Ectodermal cell (in vitro differentiated cells): Measurements from ENCODE around the gene SPRR1A. TPM values are rescaled to one million over a fixed set of nuclear protein-coding genes. Genes with fewer than 3 reads are reported as not detected.

ENCODE experiments used
- H3K27ac ChIP-seq: 2 replicates; pipeline ENCODE4 v1.7.0; 2013; ENCODE audit warnings: mild to moderate bottlenecking, low read depth, low read length; ENCODE audit not compliant: insufficient read depth, poor library complexity, severe bottlenecking
- H3K27me3 ChIP-seq: 2 replicates; pipeline ENCODE4 v1.7.0; 2013; ENCODE audit warnings: mild to moderate bottlenecking, low read length; ENCODE audit not compliant: insufficient read depth, control insufficient read depth, poor library complexity, severe bottlenecking
- H3K36me3 ChIP-seq: one replicate; pipeline ENCODE4 v1.7.0; 2013; ENCODE audit warnings: low read length; ENCODE audit not compliant: control insufficient read depth, insufficient read depth
- H3K4me1 ChIP-seq: one replicate; pipeline ENCODE4 v1.7.0; 2013; ENCODE audit warnings: low read length; ENCODE audit not compliant: control insufficient read depth, insufficient read depth
- H3K4me3 ChIP-seq: 2 replicates; pipeline ENCODE4 v1.7.0; 2013; ENCODE audit warnings: low read depth, low read length, control low read depth; ENCODE audit not compliant: insufficient read depth
- H3K9me3 ChIP-seq: 2 replicates; pipeline ENCODE4 v1.7.0; 2013; ENCODE audit warnings: mild to moderate bottlenecking, low read length, moderate library complexity; ENCODE audit not compliant: control insufficient read depth
- WGBS, 2 experiments: methylation state at CpG; one replicate each; pipeline ENCODE4 v1.1.7; 2013; ENCODE audit warnings: missing lambda C conversion rate in 2 of 2; 5-methylcytosine and 5-hydroxymethylcytosine counted together
- polyA plus RNA-seq, 4 experiments: library from polyadenylated mRNA; stranded (reverse); fragments of 50-300 nt; gene quantifications; one replicate each; pipeline ENCODE4 v1.2.3, GENCODE V29; 2013

The SPRR1A gene, protein sequence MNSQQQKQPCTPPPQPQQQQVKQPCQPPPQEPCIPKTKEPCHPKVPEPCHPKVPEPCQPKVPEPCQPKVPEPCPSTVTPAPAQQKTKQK
- polyA plus RNA-seq (2013, experiment 1 of 4) = not detected
- not detected for polyA plus RNA-seq (2013, experiment 2 of 4)
- not detected for polyA plus RNA-seq (2013, experiment 3 of 4)
- polyA plus RNA-seq (2013, experiment 4 of 4) = not detected

DNA sequence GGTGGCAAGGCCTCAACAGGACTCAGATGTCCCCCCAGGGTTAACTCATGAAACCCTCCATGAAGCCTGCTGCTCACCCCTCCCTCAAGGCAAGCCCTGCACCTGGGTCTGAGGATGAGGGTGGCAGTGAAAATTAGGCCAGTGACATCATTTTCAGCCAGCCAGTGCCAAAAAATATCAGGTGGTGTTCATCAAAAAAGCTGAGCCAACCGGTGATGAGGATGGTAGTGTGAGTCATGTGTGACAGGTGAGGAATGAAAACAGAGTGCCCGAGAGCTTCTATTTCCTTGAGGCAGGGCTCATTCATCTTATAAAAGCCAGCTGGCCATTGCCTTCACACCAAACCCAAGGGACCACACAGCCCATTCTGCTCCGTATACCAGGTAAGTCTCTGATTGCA, at the start of gene SPRR1A:
Gene SPRR1A, plus strand, starts transcription at position 339 of the 400 bp plus-strand sequence. CDS start 1,150 bp downstream, outside the sequence.
- no peak within 1 kb of the TSS for H3K27ac ChIP-seq
- WGBS, 2 experiments = 90 to 91% methylated on average over 3 of the region's 3 CpGs
- no peaks in the 10 kb centered on the region for H3K4me1 ChIP-seq
- no peaks in the 10 kb centered on the region for H3K9me3 ChIP-seq
- H3K4me3 ChIP-seq = no peak within 1 kb of the TSS
- H3K36me3 ChIP-seq = no peaks in the 10 kb centered on the region
- no peaks in the 10 kb centered on the region for H3K27me3 ChIP-seq

DNA sequence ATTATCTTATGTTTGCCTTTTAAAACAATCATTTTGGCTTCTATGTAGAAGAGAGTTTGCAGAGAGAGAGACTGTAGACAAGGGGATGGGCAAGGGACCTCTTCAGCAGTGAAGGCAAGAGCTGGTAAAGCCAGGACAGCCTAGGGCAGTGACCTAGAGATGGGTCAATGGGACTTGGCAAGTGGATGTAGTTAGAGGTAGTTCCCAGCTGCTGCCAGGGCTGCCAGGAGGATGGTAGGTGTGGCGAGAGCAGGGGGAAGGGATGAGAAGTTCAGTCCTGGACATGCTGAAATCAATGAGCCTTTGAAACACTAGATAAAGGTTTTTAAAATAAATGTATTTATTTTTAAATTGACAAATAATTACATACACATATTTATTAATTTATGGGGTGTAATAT, 43.3 kb upstream of the SPRR1A start:
- Histone ChIP-seq H3K9me3 (no peaks in the 10 kb centered on the region), H3K27ac (no peak overlapping the region), H3K4me1 (no peaks in the 10 kb centered on the region), H3K27me3 (no peaks in the 10 kb centered on the region), H3K4me3 (no peak overlapping the region), H3K36me3 (no peaks in the 10 kb centered on the region)
- WGBS, 2 experiments = 76 to 86% methylated on average over 1 of the region's 1 CpG

DNA sequence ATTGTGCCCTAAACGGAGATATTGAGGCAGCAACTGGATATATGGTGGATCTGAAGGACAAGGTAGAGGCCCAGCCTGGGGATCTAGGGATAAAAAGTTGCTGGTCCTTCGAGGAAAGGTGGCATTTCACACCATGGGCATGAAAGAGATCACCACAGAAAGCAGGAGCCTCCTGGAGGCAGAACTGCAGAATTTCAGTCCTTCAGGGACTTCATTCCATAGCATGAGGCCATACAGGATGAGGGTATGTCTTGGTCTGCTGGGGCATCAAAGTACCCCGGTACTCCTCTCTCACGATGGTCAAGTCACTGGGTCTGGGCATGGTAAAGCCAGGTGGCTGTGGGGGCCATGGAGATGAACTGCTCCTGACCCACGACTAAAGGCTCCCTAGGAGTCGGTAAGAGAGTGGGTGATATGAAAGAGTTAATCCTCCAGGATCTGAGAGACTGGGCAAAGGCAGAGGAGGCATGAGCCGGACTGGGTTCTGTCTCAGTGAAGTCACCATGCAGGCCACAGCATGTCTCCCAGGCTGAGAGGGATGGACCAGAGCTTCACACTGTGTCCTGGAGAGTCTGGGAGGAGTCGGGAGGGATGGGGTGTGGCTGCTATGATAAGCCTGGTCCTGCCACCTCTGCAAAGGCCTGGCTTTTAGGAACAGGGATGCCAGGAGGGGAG, 42.7 kb upstream of the SPRR1A start:
- Histone ChIP-seq H3K27me3 (no peaks in the 10 kb centered on the region), H3K9me3 (no peaks in the 10 kb centered on the region), H3K27ac (no peak overlapping the region), H3K4me3 (no peak overlapping the region), H3K36me3 (no peaks in the 10 kb centered on the region), H3K4me1 (no peaks in the 10 kb centered on the region)
- WGBS, 2 experiments = 72 to 74% methylated on average over 8 of the region's 8 CpGs

DNA sequence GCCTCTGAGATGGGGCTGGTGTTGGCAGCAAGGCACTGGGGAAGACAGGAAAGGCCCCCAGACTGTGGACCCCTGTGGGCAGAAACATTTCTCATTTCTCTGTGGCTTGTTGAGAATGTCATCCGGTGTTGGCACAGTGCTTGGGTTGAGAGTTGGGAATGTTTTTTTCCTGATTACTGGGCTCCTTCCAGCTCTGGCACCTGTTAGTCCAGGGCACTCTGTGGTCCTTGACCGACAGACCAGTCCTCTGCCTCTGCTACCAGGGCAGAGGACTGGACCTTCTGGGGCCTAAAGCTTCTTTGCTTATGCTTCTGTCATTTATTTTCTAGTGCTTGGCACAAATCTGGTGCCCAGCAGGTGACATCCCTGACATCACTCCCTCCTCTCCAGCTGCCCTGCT, 41.7 kb upstream of the SPRR1A start:
- H3K36me3 ChIP-seq = no peaks in the 10 kb centered on the region
- no peak overlapping the region for H3K27ac ChIP-seq
- H3K4me3 ChIP-seq = no peak overlapping the region
- no peaks in the 10 kb centered on the region for H3K9me3 ChIP-seq
- no peaks in the 10 kb centered on the region for H3K27me3 ChIP-seq
- WGBS, 2 experiments = 77 to 80% methylated on average over 2 of the region's 2 CpGs
- no peaks in the 10 kb centered on the region for H3K4me1 ChIP-seq

DNA sequence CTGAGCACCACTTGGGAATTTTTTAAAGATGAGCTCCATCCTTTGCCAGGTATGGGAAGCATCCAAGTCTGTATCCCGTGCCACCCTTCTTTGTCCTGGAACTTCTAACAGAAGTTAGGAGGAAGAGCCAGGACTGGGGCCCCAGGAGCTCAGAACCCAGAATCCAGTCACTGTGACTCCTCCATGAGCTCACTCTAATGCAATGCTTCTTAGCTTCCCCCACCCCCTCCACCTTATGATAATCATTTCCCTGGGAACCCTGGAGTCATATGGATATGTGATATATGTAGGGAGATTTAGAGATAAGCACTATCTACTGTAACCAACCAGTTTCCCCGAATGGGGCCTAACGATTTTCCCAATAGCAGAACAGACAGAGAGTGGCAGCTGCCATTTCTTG, 37.6 kb upstream of the SPRR1A start:
- H3K36me3 ChIP-seq = no peaks in the 10 kb centered on the region
- H3K27me3 ChIP-seq = no peaks in the 10 kb centered on the region
- H3K4me3 ChIP-seq = no peak overlapping the region
- H3K27ac ChIP-seq = no peak overlapping the region
- no peaks in the 10 kb centered on the region for H3K9me3 ChIP-seq
- H3K4me1 ChIP-seq = no peaks in the 10 kb centered on the region
- 37 to 78% methylated on average over 1 to 3 of the region's 3 CpGs for WGBS, 2 experiments

DNA sequence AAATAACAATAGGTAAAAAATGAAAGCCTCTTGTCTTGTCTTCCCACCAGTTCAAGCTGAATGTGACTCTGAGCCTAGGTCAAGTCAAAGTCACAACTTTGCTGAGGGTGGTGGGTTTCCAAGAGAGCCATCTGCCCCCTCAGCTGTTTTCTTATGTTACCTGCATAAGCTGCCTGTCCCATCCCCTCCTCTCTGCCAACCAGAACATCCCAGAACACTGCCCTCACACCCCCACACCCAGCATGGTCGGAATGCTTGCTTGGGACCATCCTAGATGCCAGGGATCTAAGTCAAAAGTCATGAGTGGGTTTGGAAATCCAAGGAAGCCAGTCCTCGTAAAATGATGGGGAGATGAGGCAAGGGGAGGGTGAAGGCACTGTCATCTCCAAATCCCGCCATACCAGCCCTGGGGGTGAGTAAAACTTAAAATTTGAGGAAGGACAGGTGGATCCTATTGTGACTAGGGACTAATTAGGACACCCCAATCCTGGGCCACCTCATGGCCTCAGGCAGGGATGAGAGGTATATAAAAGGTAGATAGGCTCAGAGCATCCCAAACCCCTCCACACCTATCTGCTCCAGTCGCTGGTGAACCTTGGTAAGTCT, 37.1 kb upstream of the SPRR1A start, which contains the start of gene SPRR5:
Gene SPRR5, plus strand, starts transcription at position 556 of the 606 bp plus-strand sequence. CDS start 1,349 bp downstream, outside the sequence.
- Histone ChIP-seq H3K36me3 (no peaks in the 10 kb centered on the region), H3K9me3 (no peaks in the 10 kb centered on the region), H3K4me3 (no peak within 1 kb of the TSS), H3K27ac (no peak within 1 kb of the TSS), H3K4me1 (no peaks in the 10 kb centered on the region), H3K27me3 (no peaks in the 10 kb centered on the region)
- 71 to 77% methylated on average over 3 to 4 of the region's 4 CpGs for WGBS, 2 experiments

DNA sequence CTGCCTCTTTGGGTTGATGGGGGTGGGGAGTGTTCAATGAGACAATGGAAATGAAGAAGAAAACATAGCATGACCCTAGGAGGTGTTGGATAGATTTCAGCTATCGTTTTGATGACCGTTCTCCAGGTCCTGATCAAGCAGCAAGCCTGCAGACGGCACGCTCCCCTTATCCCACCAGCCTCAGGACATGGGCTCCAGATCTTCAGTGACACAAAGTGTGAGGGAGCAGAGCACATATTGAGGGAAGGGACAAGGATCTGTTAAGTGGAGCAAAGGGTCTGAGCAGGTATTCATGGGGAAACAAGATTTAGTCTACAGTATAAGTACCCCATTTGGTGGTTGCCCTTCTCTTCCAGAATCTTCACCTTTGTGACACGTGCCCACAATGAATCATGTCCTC, 32.2 kb upstream of the SPRR1A start:
- WGBS, 2 experiments = 71 to 81% methylated on average over 5 of the region's 5 CpGs
- Histone ChIP-seq H3K27ac (no peak overlapping the region), H3K27me3 (no peaks in the 10 kb centered on the region), H3K36me3 (no peaks in the 10 kb centered on the region), H3K4me1 (no peaks in the 10 kb centered on the region), H3K4me3 (no peak overlapping the region), H3K9me3 (peaks cover 2% of the 10 kb centered on the region)

DNA sequence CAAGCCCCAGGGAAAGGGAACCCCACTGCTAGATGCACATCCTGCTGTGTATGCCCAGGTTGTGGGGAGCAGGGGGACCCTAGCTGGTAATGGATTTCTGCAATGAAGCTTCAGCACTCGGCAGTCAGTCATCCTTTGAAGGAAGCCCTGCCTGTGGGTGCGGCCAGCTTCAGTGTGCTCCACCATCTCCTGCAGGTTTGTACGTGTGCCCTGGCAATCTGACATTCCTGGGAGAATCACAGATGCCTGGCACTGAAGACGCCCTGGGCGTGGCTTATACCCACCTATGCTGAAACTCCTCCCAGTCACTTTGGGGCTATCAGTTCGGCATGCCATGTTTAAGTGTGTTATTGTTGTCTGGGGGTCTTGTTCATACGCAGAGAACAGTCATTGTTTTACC, 30.1 kb upstream of the SPRR1A start:
- Histone ChIP-seq H3K9me3 (peaks cover 2% of the 10 kb centered on the region), H3K27me3 (no peaks in the 10 kb centered on the region), H3K4me3 (no peak overlapping the region), H3K27ac (no peak overlapping the region), H3K36me3 (no peaks in the 10 kb centered on the region), H3K4me1 (no peaks in the 10 kb centered on the region)
- WGBS, 2 experiments = 75 to 79% methylated on average over 6 to 7 of the region's 7 CpGs

DNA sequence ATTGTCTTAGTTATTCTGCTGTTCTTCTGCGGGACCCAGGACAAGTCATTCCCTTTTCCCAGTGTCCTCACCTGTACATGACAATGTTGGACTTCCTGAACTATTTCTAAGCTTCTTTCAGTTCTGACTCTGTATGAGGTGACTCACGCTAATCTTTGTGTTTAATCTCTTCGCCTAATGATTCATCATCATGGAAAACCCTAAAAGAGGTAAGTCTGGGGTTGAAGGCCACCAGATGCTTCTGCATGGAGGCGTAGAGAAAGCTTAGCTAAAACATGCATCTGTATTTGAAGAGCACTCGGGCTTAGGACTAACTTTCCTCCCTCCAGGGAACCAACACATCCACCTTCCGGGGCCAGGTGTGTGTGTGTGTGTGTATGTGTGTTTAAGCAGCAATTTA, 29.4 kb upstream of the SPRR1A start:
- Histone ChIP-seq H3K36me3 (no peaks in the 10 kb centered on the region), H3K27ac (no peak overlapping the region), H3K9me3 (peaks cover 2% of the 10 kb centered on the region), H3K27me3 (no peaks in the 10 kb centered on the region), H3K4me1 (no peaks in the 10 kb centered on the region), H3K4me3 (no peak overlapping the region)
- WGBS, 2 experiments = 80 to 82% methylated on average over 5 of the region's 6 CpGs

DNA sequence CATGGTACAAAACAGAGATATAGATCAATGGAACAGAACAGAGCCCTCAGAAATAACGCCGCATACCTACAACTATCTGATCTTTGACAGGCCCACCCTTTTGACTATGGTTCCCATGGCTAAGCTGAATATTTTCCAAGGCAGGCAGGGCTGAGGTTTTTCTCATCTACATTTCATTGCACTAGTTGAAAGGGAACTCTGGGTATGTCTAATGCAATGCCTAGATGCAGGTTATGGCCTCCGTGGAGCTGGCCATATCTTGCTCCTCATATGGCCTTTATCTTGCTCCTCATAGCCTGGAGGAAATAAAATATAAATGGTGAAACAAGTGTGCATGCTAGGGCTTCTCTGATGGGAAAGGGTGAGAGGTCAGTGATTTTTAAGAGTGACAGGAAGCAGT, 26.3 kb upstream of the SPRR1A start:
- 76 to 84% methylated on average over 3 of the region's 3 CpGs for WGBS, 2 experiments
- H3K36me3 ChIP-seq = no peaks in the 10 kb centered on the region
- peaks cover under 1% of the 10 kb centered on the region for H3K9me3 ChIP-seq
- H3K27ac ChIP-seq = no peak overlapping the region
- no peaks in the 10 kb centered on the region for H3K4me1 ChIP-seq
- H3K27me3 ChIP-seq = no peaks in the 10 kb centered on the region
- no peak overlapping the region for H3K4me3 ChIP-seq
